Measurements from ENCODE around the gene CNOT8.

DNA sequence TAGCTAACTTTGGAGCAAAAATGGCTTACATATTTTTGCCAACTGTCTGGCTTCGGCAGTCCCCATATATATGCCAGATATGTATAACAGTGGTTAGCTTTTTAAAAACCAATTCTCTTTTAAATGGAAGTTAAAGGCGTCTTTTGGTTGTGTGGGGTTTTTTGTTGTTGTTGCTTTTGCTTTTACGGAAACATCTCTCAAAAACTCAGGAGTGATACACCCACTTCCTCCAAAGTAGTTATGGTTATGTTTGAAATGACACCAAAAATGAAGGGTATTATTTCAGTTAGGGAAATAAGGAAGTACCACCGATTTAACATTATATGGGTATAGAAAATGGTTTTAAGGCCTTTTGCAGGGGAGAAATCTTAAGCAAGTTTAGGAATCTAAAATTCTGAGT, 2.3 kb downstream of the CNOT8 start:
- TF ChIP-seq, protein P1, sequence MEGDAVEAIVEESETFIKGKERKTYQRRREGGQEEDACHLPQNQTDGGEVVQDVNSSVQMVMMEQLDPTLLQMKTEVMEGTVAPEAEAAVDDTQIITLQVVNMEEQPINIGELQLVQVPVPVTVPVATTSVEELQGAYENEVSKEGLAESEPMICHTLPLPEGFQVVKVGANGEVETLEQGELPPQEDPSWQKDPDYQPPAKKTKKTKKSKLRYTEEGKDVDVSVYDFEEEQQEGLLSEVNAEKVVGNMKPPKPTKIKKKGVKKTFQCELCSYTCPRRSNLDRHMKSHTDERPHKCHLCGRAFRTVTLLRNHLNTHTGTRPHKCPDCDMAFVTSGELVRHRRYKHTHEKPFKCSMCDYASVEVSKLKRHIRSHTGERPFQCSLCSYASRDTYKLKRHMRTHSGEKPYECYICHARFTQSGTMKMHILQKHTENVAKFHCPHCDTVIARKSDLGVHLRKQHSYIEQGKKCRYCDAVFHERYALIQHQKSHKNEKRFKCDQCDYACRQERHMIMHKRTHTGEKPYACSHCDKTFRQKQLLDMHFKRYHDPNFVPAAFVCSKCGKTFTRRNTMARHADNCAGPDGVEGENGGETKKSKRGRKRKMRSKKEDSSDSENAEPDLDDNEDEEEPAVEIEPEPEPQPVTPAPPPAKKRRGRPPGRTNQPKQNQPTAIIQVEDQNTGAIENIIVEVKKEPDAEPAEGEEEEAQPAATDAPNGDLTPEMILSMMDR (IDR thresholded peaks at IDR 0.05), result no peak
- no peak for TF ChIP-seq POLR2A (IDR thresholded peaks at IDR 0.05)

Data from body of pancreas (tissue), 4 donors.